ENCODE results near the gene ZMYND8. TPM values are rescaled to one million over a fixed set of nuclear protein-coding genes. Genes with fewer than 3 reads are reported as not detected.
A peak's percentile ranks its signal among the peaks of the same experiment; 100 is the strongest.

Gene ZMYND8
- total RNA-seq, 3 donors from 2014 or later (not counting 1 experiment from before 2014, with no cell fraction given): 57.6 to 72.6 (median 69.8) TPM

DNA sequence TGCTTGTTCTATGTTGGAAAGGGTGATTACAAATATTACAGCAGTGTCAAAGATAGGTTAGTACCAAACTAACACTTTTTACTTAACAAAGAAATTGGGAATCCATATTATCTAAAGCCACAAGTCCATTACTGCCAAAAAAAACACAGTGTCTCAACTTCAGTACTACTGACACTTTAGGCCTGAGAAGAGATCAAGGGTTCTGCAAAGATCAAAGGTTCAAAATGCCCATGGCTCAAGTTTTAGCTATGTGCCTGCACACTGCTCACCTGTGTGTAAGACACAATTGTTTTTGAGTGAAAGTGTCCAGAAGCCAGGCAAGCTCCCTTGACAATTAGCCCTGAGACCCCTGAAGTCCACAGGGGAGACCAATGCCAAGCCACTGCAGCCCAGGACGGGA is 132.6 kb downstream of the ZMYND8 start:
- no peak for TF ChIP-seq CTCF (IDR thresholded peaks at IDR 0.05)
- WGBS (ENCODE audit: insufficient coverage): 93% methylated on average over 1 of the region's 1 CpG
- no peak overlapping the region for H3K4me3 Mint-ChIP-seq
- no peaks in the 10 kb centered on the region for H3K27me3 Mint-ChIP-seq (ENCODE audit: low read depth in 2 of 2)
- no peak overlapping the region for H3K4me3 ChIP-seq (ENCODE audit: low read length)
- no peaks in the 10 kb centered on the region for H3K9me3 ChIP-seq (ENCODE audit: control insufficient read depth, insufficient read depth, low read length)
- peaks cover 7 to 11% of the 10 kb centered on the region in 2 donors for H3K4me1 Mint-ChIP-seq
- no peaks in the 10 kb centered on the region for H3K9me3 Mint-ChIP-seq
- H3K27ac Mint-ChIP-seq: no peak overlapping the region
- H3K27ac ChIP-seq (ENCODE audit: low read length): no peak overlapping the region
- H3K36me3 ChIP-seq (ENCODE audit: control insufficient read depth, insufficient read depth, low read length): peaks cover 75% of the 10 kb centered on the region
- no peaks in the 10 kb centered on the region for H3K27me3 ChIP-seq (ENCODE audit: control insufficient read depth, insufficient read depth, low read length)
- DNase-seq (no peak), ATAC-seq (no peak)
- peaks cover 10% of the 10 kb centered on the region for H3K36me3 Mint-ChIP-seq
- no peaks in the 10 kb centered on the region for H3K4me1 ChIP-seq (ENCODE audit: control insufficient read depth, insufficient read depth, low read length)
- intact Hi-C loops (cut with micrococcal nuclease): no loop called here

GRCh38 chr20:47222468-47223119 is 133.9 kb downstream of the ZMYND8 start:
- no peaks in the 10 kb centered on the region for H3K9me3 Mint-ChIP-seq
- DNase-seq: no peak
- H3K36me3 Mint-ChIP-seq: peaks cover 10% of the 10 kb centered on the region
- Histone ChIP-seq H3K4me1 (ENCODE audit: control insufficient read depth, insufficient read depth, low read length) (no peaks in the 10 kb centered on the region), H3K27me3 (ENCODE audit: control insufficient read depth, insufficient read depth, low read length) (no peaks in the 10 kb centered on the region), H3K27ac (ENCODE audit: low read length) (no peak overlapping the region), H3K36me3 (ENCODE audit: control insufficient read depth, insufficient read depth, low read length) (peaks cover 75% of the 10 kb centered on the region), H3K9me3 (ENCODE audit: control insufficient read depth, insufficient read depth, low read length) (no peaks in the 10 kb centered on the region), H3K4me3 (ENCODE audit: low read length) (no peak overlapping the region)
- H3K27ac Mint-ChIP-seq: peak overlapping the region in 1 of 2 donors; percentile 59
- no peak for ATAC-seq
- H3K4me1 Mint-ChIP-seq: peaks cover 11 to 13% of the 10 kb centered on the region in 2 donors
- no peak overlapping the region for H3K4me3 Mint-ChIP-seq
- no peak for TF ChIP-seq CTCF (IDR thresholded peaks at IDR 0.05)
- intact Hi-C loops (cut with micrococcal nuclease): no loop called here
- WGBS (ENCODE audit: insufficient coverage): 94% methylated on average over 11 of the region's 12 CpGs
- H3K27me3 Mint-ChIP-seq (ENCODE audit: low read depth in 2 of 2): no peaks in the 10 kb centered on the region

GRCh38 chr20:47221036-47221625 is 135.4 kb downstream of the ZMYND8 start:
- Histone ChIP-seq H3K27ac (ENCODE audit: low read length) (no peak overlapping the region), H3K27me3 (ENCODE audit: control insufficient read depth, insufficient read depth, low read length) (no peaks in the 10 kb centered on the region), H3K9me3 (ENCODE audit: control insufficient read depth, insufficient read depth, low read length) (no peaks in the 10 kb centered on the region), H3K4me3 (ENCODE audit: low read length) (no peak overlapping the region), H3K36me3 (ENCODE audit: control insufficient read depth, insufficient read depth, low read length) (peaks cover 70% of the 10 kb centered on the region), H3K4me1 (ENCODE audit: control insufficient read depth, insufficient read depth, low read length) (no peaks in the 10 kb centered on the region)
- DNase-seq: no peak
- Mint-ChIP-seq H3K9me3 (no peaks in the 10 kb centered on the region), H3K27ac (no peak overlapping the region), H3K36me3 (peaks cover 10% of the 10 kb centered on the region), H3K4me1 (peaks cover 11 to 13% of the 10 kb centered on the region in 2 donors), H3K27me3 (ENCODE audit: low read depth in 2 of 2) (no peaks in the 10 kb centered on the region), H3K4me3 (no peak overlapping the region)
- no peak for TF ChIP-seq CTCF (IDR thresholded peaks at IDR 0.05)
- no peak for ATAC-seq
- intact Hi-C loops (cut with micrococcal nuclease): no loop called here
- WGBS (ENCODE audit: insufficient coverage): 94% methylated on average over 16 of the region's 16 CpGs
